GM12892 (cell line): ENCODE data around the gene UBP1.
"Not testable (repeated sequence)": the region's sequence is repeated elsewhere in the genome, so short reads cannot be mapped to it uniquely, and the experiment has no call there.

ENCODE experiments used
- DNase-seq: peaks from one replicate; pipeline ENCODE4 v3.0.0; 2011; ENCODE audit not compliant: insufficient read length
- FAIRE-seq: peaks from 2 replicates; lab custom pipeline; 2011; peaks lifted over from hg19 to GRCh38; lab: Jason Lieb, UNC
- POLR2A ChIP-seq: IDR thresholded peaks from 2 replicates; pipeline ENCODE4 v1.6.1; 2011; ENCODE audit warnings: low read depth, low read length, control low read depth
- POLR2AphosphoS5 ChIP-seq: IDR thresholded peaks from 2 replicates; pipeline ENCODE4 v1.6.1; 2011; ENCODE audit warnings: low read depth, low read length, control low read depth
- TAF1 ChIP-seq: IDR thresholded peaks from 2 replicates; pipeline ENCODE4 v1.6.1; 2011; ENCODE audit warnings: low read depth, mild to moderate bottlenecking, control low read depth, low read length, borderline replicate concordance

The UBP1 gene

DNA sequence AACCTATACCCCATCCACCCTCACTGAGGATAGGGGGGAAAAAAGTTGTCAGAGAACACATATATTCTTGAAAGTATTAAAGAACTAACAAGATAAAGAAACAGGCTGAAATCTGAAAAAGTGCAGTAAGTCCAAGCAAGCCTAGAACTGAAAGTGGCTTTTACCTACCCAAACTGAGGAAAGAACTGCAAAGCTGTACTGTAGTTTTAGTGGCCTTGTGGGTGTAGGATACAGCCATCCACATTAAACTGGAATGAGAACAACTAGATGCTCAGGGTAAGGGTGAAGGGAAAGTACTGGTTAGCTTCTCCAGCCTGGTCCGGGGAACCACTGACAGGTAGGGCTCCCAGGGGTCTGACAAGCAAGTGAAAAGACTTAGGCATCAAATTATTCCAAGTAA is 10.1 kb downstream of the UBP1 start:
- FAIRE-seq (no peak), DNase-seq (no peak)
- TF ChIP-seq POLR2A (no peak), TAF1 (no peak), POLR2AphosphoS5 (no peak)

DNA sequence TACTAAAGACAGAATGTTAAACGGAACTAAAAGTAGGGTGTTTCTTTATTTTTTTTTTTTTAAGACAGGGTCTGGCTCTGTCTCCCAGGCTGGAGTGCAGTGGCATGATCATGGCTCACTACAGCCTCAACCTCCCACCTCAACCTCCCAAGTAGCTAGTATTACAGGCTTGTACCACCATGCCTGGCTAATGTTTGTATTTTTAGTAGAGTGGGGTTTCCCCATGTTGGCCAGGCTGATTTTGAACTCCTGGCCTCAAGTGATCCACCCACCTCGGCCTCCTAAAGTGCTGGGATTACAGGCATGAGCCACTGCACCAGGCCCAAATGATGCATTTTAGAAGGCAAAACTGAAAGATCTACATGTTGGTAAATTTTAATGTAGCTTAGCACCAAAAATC is 10.9 kb downstream of the UBP1 start:
- FAIRE-seq, DNase-seq: not testable (repeated sequence)

DNA sequence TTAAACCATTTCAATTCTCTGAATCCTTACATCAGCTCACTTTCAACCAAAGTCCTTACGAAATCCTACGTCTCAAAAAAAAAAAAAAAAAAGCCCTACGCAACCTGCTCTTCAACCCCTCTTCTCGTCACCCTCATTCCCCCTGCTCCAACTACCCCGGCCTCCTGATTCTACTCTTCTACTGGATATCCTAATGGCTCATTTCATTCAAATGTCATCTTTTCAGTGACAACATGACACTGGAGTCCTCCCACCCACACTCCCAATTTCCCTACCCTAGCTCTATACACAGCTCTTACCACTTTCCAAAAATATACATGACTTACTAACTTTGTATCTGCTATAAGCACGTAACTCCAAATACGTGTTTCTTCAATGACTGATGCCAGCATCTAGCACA is 11.5 kb downstream of the UBP1 start:
- FAIRE-seq (peak; percentile 44), DNase-seq (no peak)
- TF ChIP-seq TAF1 = no peak
- no peak for TF ChIP-seq POLR2AphosphoS5
- no peak for TF ChIP-seq POLR2A

DNA sequence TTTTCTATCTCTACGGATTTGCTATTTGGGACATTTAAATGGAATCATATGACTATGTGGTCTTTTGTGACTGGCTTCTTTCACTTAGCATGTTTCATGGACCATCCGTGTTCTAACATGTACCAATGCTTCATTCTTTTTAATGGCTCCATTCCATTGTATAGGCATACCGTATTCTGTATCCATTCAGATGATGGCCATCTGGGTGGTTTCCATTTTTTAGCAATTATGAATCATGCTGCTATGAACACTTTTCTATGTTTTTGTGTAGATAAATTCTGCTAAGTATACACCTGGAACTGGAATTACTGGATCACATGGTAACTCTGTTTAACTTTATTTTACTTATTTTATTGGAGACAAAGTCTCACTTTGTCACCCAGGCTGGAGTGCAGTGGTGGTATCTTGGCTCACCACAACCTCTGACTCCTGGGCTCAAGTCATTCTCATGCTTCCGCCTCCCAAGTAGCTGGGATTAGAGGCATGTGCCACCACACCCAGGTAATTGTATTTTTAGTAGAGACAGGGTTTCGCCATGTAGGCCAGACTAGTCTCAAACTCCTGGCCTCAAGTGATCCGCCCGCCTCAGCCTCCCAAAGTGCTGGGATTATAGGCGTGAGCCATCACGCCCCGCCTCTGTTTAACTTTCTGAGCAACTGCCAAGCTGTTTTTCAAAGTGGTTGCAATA is 13.4 kb downstream of the UBP1 start:
- no peak for FAIRE-seq
- no peak for DNase-seq
- TF ChIP-seq POLR2AphosphoS5 (no peak), POLR2A (no peak), TAF1 (no peak)

DNA sequence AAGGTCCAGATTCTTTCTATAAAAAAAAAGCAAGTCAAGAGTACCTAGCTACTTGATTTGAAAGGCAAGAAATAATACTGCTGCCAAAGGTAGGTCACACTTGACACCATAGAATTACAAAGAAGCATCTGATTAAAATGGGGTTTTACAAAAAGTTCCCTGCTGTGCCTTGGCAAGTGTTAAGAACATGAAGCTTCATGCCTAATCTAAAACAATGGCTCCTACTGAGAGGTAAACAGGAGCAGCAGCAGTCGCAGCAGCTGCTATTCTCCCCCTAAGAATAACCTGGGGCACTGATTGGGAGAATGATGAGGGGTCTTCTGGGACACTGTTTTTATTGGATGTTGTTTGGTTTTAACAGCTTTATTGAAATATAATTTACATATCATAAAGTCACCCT is 14.1 kb downstream of the UBP1 start:
- DNase-seq (no peak), FAIRE-seq (no peak)
- TF ChIP-seq TAF1 (no peak), POLR2A (no peak), POLR2AphosphoS5 (no peak)

DNA sequence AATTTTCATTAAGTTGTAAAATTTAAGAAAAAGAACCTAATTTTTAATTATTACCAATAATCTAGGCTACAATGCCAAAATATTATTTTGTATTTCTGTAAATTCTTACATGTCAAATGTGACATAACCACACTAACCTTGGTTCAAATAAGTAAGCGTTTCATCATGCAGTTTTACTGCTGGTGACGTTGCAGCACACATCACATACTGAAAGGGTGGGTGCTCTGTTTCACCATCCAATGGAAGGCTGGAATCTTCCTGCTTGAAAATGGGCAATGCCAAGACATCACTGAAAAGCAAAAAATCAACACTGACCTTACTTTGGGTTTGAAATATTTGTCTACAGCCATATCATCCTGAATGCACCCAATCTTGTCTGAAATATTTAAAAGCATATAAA is 14.8 kb downstream of the UBP1 start:
- DNase-seq = no peak
- no peak for FAIRE-seq
- no peak for TF ChIP-seq POLR2AphosphoS5
- TF ChIP-seq POLR2A = no peak
- no peak for TF ChIP-seq TAF1

DNA sequence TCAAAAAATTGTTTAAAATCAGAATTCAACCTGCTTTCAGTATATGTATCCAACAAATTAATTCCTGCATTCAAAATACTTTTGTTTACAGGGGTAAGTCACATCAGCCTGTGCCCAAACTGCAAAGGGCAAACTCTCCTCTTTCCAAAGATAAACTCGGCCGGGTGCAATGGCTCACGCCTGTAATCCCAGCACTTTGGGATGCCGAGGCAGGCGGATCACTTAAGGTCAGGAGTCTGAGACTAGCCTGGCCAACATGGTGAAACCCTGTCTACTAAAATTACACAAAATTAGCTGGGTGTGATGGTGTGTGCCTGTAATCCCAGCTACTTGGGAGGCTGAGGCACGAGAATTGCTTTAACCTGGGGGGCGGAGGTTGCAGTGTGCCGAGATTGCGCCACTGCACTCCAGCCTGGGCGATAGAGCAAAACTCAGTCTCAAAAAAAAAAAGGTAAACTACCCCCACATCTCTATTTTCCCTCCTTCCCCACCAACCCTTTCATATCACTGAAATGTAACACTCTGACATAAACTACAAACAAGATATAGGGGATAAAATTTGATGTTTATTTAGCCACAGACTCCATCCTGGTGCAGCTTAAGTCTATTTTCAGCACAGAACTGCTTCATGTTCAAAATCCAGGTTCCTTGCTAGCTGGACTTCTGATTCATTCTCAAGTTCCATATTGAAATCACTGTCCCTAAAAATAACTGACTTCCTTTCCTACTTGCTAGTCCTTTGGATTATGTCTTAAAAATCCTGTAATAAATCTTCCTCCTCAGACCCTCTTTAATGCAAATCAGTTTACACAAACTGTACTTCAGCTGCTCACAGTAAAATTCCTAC is 15.4 kb downstream of the UBP1 start:
- no peak for TF ChIP-seq POLR2A
- no peak for TF ChIP-seq TAF1
- no peak for DNase-seq
- FAIRE-seq = no peak

DNA sequence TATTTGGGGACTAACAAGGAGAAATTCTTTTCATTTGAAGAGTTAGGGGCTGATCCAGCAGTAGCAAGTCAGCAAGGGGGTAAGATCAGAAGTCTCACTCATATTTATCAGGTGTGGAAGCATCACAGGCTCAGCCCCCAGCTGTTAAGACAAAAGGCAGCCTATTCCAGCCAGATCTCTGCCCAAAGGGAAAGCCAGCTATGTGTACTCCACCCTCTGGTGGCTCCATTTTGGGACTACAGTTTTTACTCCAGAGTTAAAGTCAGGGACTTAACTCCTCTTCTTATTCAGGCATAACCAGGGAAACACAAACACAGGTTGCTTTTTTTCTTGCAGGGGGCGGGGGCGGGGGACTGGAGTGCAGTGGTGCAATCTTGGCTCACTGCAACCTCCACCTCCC is 19.2 kb downstream of the UBP1 start:
- TF ChIP-seq POLR2A (no peak), TAF1 (no peak), POLR2AphosphoS5 (no peak)

DNA sequence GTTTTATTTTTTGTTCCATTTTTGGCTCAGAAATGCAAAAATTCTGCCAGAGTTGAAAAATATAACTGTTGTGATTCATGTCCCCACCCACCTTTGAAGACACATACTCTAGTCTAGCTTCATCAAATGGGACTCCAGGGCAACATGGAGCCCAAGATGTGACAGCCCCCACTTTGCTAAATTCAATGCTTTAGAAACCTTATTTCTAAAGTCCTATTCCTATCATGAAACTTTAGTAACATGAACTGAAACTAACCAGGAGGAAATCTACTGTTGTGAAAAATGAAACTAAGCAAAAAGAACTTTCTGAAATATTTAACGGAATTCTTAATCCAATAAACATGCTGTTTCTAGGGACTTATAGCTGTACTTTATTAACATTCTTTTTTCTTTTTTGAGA is 20.3 kb downstream of the UBP1 start:
- DNase-seq (no peak), FAIRE-seq (peak; percentile 40)
- TF ChIP-seq POLR2AphosphoS5 (no peak), POLR2A (no peak), TAF1 (no peak)

More for the DNA sequence above, 19.2 kb downstream of the UBP1 start:
- no peak for FAIRE-seq
- DNase-seq = no peak

DNA sequence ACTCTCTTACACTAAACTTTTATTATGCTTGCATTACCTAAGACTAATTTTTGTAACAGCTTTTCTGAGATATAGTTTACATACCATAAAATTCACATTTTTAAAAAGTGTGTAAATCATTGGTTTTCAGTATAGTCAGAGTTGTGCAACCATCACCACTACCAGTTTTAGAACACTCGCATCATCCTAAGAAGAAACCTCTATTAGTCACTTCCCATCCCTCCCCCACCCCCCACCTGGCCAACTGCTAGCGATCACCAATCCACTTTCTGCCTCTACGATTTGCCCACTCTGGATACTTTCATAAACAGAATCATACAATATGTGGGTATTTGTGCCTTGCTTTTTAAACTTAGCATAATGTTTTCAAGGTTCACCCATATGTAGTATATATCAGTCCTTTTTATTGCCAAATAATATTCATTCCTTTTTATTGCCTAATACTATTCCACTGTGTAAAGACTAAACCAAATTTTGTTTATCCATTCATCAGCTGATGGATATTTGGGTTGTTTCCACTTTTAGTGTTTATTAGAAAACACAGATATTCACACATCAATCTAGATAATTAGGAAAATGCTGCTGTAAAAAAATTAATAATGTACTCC is 23.0 kb downstream of the UBP1 start:
- DNase-seq (no peak), FAIRE-seq (peak; percentile 64)
- TF ChIP-seq TAF1 (no peak), POLR2A (no peak), POLR2AphosphoS5 (no peak)

DNA sequence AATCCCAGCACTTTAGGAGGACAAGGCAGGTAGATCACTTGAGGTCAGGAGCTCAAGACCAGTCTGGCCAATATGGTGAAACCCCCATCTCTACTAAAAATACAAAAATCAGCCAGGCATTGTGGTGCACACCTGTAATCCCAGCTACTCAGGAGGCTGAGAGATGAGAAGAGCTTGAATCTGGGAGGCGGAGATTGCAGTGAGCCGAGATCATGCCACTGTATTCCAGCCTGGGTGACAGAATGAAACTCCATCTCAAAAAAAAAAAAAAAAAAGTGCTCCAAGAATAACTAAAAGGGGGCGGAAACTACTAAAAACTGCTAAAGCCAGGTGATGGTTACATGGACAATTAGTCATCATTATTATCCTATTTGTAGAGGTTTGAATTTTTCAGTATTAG is 29.4 kb downstream of the UBP1 start:
- DNase-seq = not testable (repeated sequence)
- FAIRE-seq = peak; percentile 24

DNA sequence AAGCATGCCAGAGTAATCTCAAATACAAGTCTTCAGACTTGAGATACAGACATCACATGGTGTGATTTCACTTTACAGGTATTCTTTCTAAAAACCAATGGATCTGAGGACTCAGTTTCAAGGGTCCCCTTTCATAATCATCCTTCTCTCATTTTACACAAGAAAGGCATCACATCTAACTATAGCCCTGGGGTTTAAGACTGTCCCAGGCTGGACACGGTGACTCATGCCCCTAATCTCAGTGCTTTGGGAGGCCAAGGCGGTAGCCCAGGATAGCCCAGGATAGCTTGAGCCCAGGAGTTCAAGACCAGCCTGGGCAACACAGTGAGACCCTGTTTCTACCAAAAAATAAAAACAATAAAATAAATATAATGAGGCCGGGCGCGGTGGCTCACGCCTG is 36.4 kb downstream of the UBP1 start:
- FAIRE-seq (no peak), DNase-seq (no peak)
- no peak for TF ChIP-seq TAF1
- no peak for TF ChIP-seq POLR2A
- TF ChIP-seq POLR2AphosphoS5 = no peak

DNA sequence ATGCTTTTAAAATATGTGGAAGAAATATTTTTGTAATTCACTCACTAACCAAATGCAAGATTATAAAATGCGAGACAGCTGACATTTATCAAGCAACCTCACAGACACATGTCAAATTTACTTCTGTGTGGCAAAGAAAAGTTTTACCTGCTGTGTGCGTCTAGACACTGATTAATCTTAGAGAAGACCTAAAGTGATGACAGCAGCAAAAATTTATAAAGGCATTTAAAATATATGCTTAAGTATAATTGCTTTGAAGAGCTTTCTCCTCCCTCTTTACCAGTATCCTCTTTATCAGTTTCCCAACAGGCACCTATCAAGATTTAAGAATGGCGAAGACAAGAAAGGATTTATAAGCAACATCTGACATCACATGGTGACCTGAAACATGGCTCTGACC is 37.3 kb downstream of the UBP1 start:
- TF ChIP-seq POLR2AphosphoS5 (no peak), POLR2A (no peak), TAF1 (no peak)
- FAIRE-seq = no peak
- no peak for DNase-seq

DNA sequence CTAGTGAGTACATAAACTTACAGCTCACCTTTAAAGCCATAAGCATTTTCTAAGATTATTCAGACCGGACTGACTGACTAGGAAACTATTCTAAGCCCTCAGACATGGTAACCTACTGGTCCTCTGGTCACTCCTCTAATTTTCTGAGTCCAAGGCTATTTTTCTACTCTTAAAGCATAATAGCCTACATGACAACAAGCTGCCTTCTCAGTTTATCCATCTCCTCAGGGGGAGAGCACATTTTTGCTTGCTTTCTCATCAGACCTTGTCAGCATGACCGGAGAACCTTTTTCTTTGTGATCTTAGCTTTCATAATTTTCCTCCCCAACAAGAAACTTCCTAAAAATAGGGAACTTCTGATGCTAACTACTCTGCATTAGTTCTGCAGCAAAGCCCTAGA is 38.4 kb downstream of the UBP1 start:
- no peak for TF ChIP-seq TAF1
- no peak for TF ChIP-seq POLR2AphosphoS5
- no peak for TF ChIP-seq POLR2A
- no peak for FAIRE-seq
- DNase-seq = no peak
